Measurements from ENCODE around the gene MED14.
"Not testable (repeated sequence)": the region's sequence is repeated elsewhere in the genome, so short reads cannot be mapped to it uniquely, and the experiment has no call there.

Gene MED14

DNA sequence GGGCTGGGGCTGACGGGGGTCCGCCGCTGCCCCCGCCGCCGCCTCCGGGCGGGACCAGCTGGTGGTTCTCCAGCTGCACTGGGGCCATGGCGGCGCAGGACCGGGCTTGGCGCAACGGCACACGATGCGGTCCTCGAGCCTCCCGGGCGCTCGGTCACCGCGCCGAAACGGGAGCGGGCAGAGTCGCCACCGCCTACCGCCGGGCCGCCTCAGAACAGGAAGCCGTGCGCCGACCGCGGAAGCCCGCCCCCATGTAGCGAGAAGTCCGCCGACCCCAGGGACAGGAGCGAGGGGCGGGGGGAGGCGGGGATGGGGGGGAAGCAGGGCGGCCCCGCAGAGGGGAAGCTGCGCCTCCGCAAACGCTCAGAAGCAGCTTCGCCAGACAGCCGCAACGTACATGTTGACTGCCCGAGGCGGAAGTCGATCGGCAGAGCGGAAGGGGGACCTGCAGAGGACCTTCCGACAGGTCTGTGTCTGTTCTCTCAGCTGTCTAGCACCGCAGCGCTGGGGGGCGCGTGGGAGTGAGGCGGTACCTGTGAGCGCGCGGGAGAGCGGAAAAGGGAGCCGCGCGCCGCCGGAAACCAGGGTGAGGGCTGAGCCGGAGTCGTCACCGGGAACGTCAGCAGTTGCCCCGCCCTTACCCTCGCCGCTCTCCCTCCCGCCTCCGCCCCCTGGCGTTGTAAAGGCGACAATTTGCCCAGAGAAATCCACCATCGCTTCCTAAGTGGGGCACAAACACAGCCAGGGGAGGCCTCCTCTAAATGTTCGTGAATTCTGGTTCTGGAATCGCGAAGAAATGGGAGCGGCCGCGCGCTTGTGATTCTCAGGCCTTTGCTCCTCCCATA lies at the start of gene MED14:
Gene MED14 (minus strand): TSS at position 218 of the 845 bp plus-strand sequence. CDS start 130 bp downstream, at position 88.
- peak; percentile 90 for DNase-seq (ENCODE audit: low read depth)

- no peak for DNase-seq (ENCODE audit: low read depth)
These were observed 49.3 kb upstream of the MED14 start for GRCh38 chrX:40784516-40785151.

- DNase-seq (ENCODE audit: low read depth) = not testable (repeated sequence)
These were observed 47.4 kb upstream of the MED14 start for GRCh38 chrX:40782644-40783259.

DNA sequence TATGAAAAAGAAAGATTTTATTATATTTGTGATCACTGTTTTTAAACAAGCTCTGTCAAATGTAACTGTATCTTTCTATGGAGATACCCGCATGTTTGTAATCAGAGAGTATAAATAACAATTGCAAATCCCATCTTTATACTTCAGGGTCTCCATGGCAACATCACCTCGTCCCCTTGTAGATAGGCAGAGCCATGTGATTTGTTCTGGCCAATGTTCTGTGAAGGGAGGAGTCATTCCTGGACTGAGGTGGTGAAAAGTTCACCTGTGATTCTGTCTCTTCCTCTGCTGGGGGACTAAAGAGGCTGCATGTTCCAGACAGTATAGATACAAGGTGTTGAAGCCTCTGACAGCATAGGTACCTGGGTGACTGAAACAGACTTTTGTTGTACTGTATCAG lies 45.6 kb upstream of the MED14 start:
- no peak for DNase-seq (ENCODE audit: low read depth)

GRCh38 chrX:40780082-40780481 lies 44.7 kb upstream of the MED14 start:
- DNase-seq (ENCODE audit: low read depth) = no peak

DNA sequence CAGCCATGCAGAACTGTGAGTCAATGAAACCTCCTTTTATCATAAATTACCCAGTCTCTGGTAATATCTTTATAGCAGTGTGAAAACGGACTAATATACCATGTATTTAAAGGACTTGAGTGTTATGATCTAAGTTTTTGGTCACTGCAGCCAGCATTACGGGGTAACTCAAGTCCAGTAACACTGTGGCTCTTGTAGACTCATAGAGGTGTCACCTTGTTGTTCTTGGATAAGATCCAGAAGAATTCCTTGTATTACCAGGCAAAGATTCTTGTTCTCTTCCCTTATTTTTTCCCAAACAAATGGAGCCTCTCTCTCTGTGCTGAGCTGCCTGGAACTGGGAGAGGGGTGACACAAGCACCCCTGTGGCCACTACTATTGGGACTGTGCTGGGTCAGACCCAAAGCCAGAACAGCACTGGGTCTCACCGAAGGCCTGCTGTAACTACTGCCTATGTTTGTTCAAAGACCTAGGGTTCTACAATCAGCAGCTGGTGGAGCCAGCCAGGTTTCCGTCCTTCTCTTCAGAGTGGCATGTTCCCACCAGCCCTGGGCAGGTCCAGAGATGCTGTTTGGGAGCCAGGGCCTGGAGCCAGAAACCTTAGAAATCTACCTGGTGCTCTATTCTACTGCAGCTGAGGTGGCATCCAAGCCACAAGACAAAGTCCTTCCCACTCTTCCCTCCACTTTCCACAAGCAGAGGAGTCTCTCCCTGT lies 43.7 kb upstream of the MED14 start:
- DNase-seq (ENCODE audit: low read depth) = no peak

DNA sequence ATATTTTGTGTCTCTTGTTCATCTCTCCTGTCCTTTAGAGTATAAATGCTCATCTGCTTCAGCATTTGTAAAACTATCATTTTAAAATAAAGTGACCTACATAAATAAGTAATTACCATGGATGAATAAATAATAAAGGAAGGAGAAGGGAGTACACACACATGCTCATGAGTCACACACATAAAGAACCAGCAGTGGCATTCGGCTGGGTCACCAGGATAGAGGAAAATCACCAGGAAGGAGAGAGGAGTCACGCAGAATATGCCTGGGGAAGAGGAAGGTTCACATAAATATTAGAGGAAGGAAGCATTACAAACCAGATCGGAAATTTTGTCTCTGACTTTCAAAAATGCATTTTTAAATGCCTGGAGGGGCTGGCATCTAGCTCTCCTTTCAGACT lies 38.5 kb upstream of the MED14 start:
- DNase-seq (ENCODE audit: low read depth) = no peak

DNA sequence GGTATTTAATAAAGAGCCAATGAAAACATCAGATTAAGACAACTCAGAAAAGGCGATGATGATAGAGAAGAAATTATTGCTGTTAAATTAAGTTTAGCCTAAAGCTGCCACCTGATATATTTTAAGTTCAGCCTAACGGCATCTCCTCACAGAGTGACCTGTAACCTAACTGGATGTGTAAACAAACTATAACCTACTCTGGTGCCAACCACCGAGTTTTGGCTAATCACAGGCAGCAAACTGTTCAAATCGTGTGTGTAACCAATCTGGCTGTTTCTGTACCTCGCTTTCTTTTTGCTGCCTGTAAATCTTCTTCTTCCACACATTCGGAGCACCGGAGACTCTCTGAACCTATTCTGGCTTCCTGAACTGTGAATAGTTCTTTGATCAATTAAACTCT lies 37.8 kb upstream of the MED14 start:
- DNase-seq (ENCODE audit: low read depth) = no peak

DNA sequence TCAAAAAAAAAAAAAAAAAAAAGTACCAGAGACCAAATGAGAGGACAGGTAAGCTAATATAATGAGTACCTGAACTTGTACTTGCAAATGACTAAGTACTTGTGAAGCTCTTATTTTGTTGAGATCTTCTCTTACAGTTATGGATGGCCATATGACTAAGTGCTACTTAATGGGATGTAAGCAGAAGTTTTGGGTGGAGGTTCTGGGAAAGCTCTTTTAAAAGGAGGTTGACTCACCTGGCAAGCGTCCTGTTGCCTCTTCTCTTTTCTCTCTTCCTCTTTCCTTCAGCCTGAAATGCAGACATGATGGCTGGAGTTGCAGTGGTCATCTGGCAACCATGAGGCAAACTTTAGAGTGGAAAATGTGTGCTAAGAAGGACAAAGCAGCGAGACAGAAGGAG lies 36.9 kb upstream of the MED14 start:
- DNase-seq (ENCODE audit: low read depth) = no peak

- no peak for DNase-seq (ENCODE audit: low read depth)
These were observed 26.4 kb upstream of the MED14 start for GRCh38 chrX:40761762-40762161.

- no peak for DNase-seq (ENCODE audit: low read depth)
These were observed 24.0 kb upstream of the MED14 start for GRCh38 chrX:40759374-40759773.

- DNase-seq (ENCODE audit: low read depth) = no peak
These were observed 21.7 kb upstream of the MED14 start for GRCh38 chrX:40757058-40757457.

GRCh38 chrX:40755291-40756249 lies 20.2 kb upstream of the MED14 start:
- DNase-seq (ENCODE audit: low read depth) = no peak

DNA sequence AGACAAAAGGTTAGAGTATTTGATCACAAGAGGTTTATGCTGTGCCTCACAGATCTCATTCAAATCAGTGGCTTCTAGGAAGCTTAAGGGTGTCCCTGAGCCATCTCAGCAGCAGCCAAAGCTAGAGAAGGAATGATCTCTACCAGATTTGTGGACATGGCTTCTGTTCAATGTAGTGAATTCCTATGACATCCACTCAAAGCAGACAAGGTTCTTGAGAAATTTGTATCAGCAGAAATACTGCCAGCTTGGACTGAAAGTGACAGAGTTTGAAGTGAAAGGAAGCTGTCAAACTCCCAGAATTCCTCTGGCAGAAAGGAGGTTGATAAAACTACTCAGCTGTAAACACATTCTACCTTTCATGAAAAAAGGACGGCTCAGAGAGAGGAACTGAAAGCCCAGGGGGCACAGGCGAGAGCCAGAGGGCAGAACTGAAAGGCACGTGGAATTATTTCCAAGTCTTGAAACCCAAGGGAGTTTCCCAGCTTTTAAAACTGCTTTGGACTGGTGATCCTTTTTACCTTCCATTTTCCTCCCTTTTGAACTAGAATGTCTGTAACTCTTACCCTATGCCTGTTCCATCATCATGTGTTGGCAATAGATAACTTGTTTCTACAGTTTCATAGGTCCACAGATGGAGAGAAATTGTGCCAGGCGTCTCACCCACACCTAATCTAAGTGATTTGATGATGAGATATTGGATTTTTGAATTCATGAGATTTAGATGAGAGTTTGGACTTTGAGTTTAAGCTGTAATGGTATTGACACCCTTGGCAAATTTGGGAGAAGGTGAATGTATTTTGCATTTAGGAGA lies 14.5 kb upstream of the MED14 start:
- DNase-seq (ENCODE audit: low read depth) = no peak

- no peak for DNase-seq (ENCODE audit: low read depth)
These were observed 13.6 kb upstream of the MED14 start for GRCh38 chrX:40748977-40749376.

DNA sequence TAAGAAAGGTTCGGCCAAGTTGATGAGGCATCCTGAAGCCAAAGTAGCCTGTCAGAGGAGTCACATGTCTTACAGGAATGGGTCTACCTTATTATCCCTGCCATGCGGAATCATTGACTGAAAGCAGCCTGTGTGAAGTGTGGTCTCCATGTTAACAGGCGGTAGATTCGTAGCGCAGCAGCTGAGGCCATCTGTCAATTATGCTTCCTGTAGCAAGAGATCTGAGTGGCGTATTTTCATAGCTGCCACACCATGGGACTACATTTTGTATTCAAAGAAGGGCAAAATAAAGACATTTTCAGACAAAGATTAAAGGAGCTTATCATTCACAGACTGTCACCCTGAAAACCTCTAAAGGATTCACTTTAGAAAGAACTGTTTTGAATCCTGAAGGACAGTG lies 11.2 kb upstream of the MED14 start:
- DNase-seq (ENCODE audit: low read depth) = no peak

- no peak for DNase-seq (ENCODE audit: low read depth)
These were observed 796 bp upstream of the MED14 start for GRCh38 chrX:40736170-40736505.

GRCh38 chrX:40734971-40735324 lies 394 bp downstream of the MED14 start:
- DNase-seq (ENCODE audit: low read depth) = no peak

GRCh38 chrX:40733706-40734105 lies 1.6 kb downstream of the MED14 start:
- no peak for DNase-seq (ENCODE audit: low read depth)

GRCh38 chrX:40732499-40732898 lies 2.8 kb downstream of the MED14 start:
- not testable (repeated sequence) for DNase-seq (ENCODE audit: low read depth)

Data from activated T-helper 1 cell treated with Interleukin-2 at 50 U/mL for 16 hours (primary cell).